Esophagus muscularis mucosa (tissue), 4 donors: Measurements from ENCODE around the gene TAF11L3. TPM values are rescaled to one million over a fixed set of nuclear protein-coding genes. Genes with fewer than 3 reads are reported as not detected.
"Not testable (repeated sequence)": the region's sequence is repeated elsewhere in the genome, so short reads cannot be mapped to it uniquely, and the experiment has no call there.

Experiments used
- DNase-seq: peaks from one replicate; pipeline ENCODE4 v3.0.0-alpha.2; 2017; ENCODE audit errors: extremely low spot score
- H3K27ac ChIP-seq, 4 donors: fragments of 200-600 bp; sonication (generic); replicated peaks in 1 of 4; 1 replicate in 3 of 4; 2 replicates in 1 of 4; pipeline ENCODE4 v1.5.1; 2016 to 2019; ENCODE audit warnings: mild to moderate bottlenecking in 1 of 4
- H3K27me3 ChIP-seq, 4 donors: fragments of 200-600 bp; sonication (generic); one replicate each; pipeline versions ENCODE4 v1.5.1 to v1.6.0; 2016 to 2019
- H3K36me3 ChIP-seq, 4 donors: fragments of 200-600 bp; sonication (generic); one replicate each; pipeline ENCODE4 v1.5.1; 2016 to 2019
- H3K4me1 ChIP-seq, 4 donors: fragments of 200-600 bp; sonication (generic); one replicate each; pipeline ENCODE4 v1.5.1; 2016 to 2019
- H3K4me3 ChIP-seq, 4 donors: fragments of 200-600 bp; sonication (generic); 1 replicate in 2 of 4; 2 replicates in 2 of 4; pipeline ENCODE4 v1.5.1; 2016 to 2019; ENCODE audit warnings: mild to moderate bottlenecking in 4 of 4, moderate library complexity in 1 of 4
- H3K9me3 ChIP-seq, 4 donors: fragments of 200-600 bp; sonication (generic); 1 replicate in 3 of 4; 2 replicates in 1 of 4; pipeline ENCODE4 v1.5.1; 2016 to 2019
- EP300 ChIP-seq: sonication (generic); formaldehyde crosslinking; IDR thresholded peaks from one replicate; pipeline ENCODE4 v1.6.1; 2017; ENCODE audit warnings: antibody characterized with exemption
- POLR2A ChIP-seq: fragments of 450-650 bp; IDR thresholded peaks from one replicate; pipeline ENCODE4 v1.6.1; 2017; ENCODE audit warnings: antibody characterized with exemption, moderate library complexity, mild to moderate bottlenecking, low read depth
- POLR2AphosphoS5 ChIP-seq, 2 donors: sonication (generic); formaldehyde crosslinking; IDR thresholded peaks; one replicate each; pipeline ENCODE4 v1.6.1; 2017; ENCODE audit warnings: antibody characterized with exemption in 2 of 2
- WGBS: methylation state at CpG from one replicate; pipeline ENCODE4 v1.1.5; 2018; 5-methylcytosine and 5-hydroxymethylcytosine counted together
- intact Hi-C: fragments of 100-400 bp; cut with DNase I; formaldehyde crosslinking; loops from one replicate; pipeline ENCODE4 v1.15.1; 2023
- small RNA-seq, 3 donors: library from RNA; depleted of rRNA; stranded (forward); fragments of <200 nt; gene quantifications; one replicate each; pipeline ENCODE3, GENCODE V24; 2016
- total RNA-seq, 4 donors: library from RNA; depleted of rRNA; stranded (reverse); fragments of >200 nt; gene quantifications; one replicate each; pipeline versions ENCODE4 v1.1.0 to v1.2.1, GENCODE V29; 2016
- TF ChIP-seq, protein P1 (sequence below), 3 experiments: fragments of 200-600 bp in 2 of 3; fragments of 450-650 bp in 1 of 3; sonication (generic) in 2 of 3; IDR thresholded peaks; one replicate each; pipeline ENCODE4 v1.5.1; 2017 to 2019; ENCODE audit warnings: antibody characterized with exemption in 3 of 3, mild to moderate bottlenecking in 2 of 3, moderate library complexity in 1 of 3

TAF11L3 gene
- total RNA-seq, 4 donors from 2014 or later = not detected

DNA sequence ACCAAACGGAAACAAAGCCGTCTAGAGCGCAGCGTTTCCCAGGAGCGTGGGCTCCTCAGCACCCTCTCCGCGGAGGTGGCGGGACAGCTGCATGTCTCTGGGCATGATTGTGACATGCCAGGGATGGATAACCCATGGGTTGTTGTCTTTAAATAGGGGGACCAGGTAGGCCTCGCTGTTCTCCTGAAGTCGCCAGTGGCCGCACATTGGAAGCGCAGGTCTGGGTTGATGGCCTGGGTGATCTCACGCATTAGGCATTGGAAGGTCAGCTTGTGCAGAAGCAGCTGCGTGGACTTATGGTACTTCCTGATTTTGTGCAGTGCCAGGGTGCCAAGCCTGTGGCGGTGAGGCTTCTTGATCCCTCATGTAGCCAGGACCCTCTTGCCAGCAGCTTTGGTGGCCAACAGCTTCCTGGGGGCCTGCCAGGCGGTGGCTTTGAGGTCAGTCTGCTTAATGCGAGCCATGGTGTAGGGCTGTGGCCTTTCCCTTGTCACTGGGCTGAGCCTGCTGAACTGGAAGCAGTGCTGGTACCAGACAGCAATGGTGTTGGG lies 6.3 kb upstream of the TAF11L3 start:
- H3K4me3 ChIP-seq = no peak overlapping the region
- 94% methylated on average over 11 of the region's 17 CpGs for WGBS
- no peaks in the 10 kb centered on the region for H3K4me1 ChIP-seq
- no peaks in the 10 kb centered on the region for H3K27me3 ChIP-seq
- TF ChIP-seq POLR2AphosphoS5 (IDR thresholded peaks at IDR 0.05) (no peak), EP300 (no peak), POLR2A (no peak)
- TF ChIP-seq, protein P1, sequence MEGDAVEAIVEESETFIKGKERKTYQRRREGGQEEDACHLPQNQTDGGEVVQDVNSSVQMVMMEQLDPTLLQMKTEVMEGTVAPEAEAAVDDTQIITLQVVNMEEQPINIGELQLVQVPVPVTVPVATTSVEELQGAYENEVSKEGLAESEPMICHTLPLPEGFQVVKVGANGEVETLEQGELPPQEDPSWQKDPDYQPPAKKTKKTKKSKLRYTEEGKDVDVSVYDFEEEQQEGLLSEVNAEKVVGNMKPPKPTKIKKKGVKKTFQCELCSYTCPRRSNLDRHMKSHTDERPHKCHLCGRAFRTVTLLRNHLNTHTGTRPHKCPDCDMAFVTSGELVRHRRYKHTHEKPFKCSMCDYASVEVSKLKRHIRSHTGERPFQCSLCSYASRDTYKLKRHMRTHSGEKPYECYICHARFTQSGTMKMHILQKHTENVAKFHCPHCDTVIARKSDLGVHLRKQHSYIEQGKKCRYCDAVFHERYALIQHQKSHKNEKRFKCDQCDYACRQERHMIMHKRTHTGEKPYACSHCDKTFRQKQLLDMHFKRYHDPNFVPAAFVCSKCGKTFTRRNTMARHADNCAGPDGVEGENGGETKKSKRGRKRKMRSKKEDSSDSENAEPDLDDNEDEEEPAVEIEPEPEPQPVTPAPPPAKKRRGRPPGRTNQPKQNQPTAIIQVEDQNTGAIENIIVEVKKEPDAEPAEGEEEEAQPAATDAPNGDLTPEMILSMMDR (IDR thresholded peaks at IDR 0.05) = no peak
- intact Hi-C loops = no loop called here
- H3K9me3 ChIP-seq = no peaks in the 10 kb centered on the region
- DNase-seq = no peak
- H3K27ac ChIP-seq = no peak overlapping the region
- H3K36me3 ChIP-seq = no peaks in the 10 kb centered on the region

DNA sequence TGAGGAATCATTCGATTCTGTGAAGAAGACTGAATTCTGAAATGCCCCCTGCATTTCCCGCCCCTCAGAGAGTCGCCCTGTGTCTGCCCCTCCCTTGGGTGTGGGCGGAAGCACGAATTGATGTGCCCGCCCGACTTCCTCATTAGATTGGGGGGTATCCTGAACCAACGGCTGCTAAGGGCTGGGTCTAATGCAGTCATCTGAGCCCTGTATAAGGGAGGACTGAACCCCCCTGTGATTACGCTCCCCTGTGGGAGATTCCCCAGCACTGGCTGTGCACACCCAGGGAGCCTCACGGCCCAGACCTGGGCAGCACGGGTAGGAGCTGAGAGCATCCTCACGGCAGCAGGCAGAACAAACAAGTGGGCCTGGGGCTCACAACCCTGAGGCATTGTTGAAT lies 641 bp upstream of the TAF11L3 start:
- H3K27me3 ChIP-seq, DNase-seq, H3K4me1 ChIP-seq, H3K4me3 ChIP-seq, intact Hi-C loops, H3K9me3 ChIP-seq, H3K36me3 ChIP-seq, H3K27ac ChIP-seq: not testable (repeated sequence)
- WGBS = 90% methylated on average over 11 of the region's 12 CpGs

DNA sequence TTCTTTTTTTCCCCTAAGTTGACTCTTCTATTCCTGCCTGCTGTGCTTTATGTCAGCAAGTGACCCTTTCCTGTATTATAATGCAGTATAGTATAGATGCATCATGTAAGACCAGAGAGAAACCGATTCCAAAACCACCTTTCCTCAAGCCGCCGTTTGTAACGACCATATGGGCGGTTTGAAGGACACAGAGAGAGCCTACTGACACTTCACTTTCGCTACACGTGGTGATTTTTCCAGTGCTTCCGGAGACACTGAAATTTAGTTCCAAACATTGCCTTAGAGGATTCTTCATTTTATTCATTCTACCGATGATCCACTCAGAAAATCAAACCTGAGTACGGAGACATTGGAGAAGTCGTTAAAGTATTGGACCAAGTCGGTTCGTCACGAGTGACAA lies 1.3 kb downstream of the TAF11L3 start:
- WGBS = 87% methylated on average over 9 of the region's 14 CpGs
- H3K4me3 ChIP-seq, H3K27me3 ChIP-seq, H3K27ac ChIP-seq, H3K9me3 ChIP-seq, H3K4me1 ChIP-seq, H3K36me3 ChIP-seq, intact Hi-C loops, DNase-seq: not testable (repeated sequence)

- H3K4me3 ChIP-seq, intact Hi-C loops, H3K4me1 ChIP-seq, H3K9me3 ChIP-seq, H3K27ac ChIP-seq, H3K36me3 ChIP-seq, H3K27me3 ChIP-seq, DNase-seq: not testable (repeated sequence)
- whole genome bisulfite sequencing = no CpG with 5 or more reads among the region's 15 CpGs
Measured at GRCh38 chr5:17521501-17521900, 3.3 kb downstream of the TAF11L3 start, which contains the start of gene TAF11L4. TAF11L4 (plus strand) TSS chr5:17521801.

DNA sequence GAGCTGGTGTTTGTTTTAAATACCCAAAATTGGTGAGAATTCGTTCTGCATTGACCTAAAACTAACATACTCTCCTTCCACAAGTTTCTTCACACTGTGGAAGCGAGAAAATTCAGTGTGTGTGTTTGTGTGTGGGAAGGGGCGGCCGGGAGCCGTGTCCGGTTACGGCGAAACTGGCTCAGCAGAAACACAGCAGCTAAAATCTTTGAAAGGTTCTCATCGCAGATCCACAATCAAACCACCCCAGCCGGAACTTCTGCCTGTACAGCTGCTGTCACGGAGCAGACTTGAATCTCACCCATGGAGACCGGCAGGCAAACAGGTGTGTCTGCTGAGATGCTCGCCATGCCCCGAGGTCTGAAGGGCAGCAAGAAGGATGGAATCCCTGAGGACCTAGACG lies 6.8 kb downstream of the TAF11L3 start, which contains the start of gene TAF11L5:
Gene TAF11L5 (plus strand): TSS at position 301 of the 400 bp plus-strand sequence.
- WGBS = no CpG with 5 or more reads among the region's 15 CpGs
- intact Hi-C loops, DNase-seq, H3K36me3 ChIP-seq, H3K4me3 ChIP-seq, H3K4me1 ChIP-seq, H3K27ac ChIP-seq, H3K27me3 ChIP-seq, H3K9me3 ChIP-seq: not testable (repeated sequence)

DNA sequence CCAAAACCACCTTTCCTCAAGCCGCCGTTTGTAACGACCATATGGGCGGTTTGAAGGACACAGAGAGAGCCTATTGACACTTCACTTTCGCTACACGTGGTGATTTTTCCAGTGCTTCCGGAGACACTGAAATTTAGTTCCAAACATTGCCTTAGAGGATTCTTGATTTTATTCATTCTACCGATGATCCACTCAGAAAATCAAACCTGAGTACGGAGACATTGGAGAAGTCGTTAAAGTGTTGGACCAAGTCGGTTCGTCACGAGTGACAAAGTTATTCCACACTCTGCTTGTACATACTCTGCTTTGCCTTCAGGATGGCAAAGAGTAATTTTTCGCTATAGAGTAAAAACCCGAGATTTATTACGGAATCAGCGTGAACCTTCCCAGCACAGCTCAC lies 8.3 kb downstream of the TAF11L3 start:
- intact Hi-C loops, H3K27ac ChIP-seq, DNase-seq, H3K4me1 ChIP-seq, H3K9me3 ChIP-seq, H3K36me3 ChIP-seq, H3K27me3 ChIP-seq, H3K4me3 ChIP-seq: not testable (repeated sequence)
- WGBS = 88% methylated on average over 13 of the region's 17 CpGs

DNA sequence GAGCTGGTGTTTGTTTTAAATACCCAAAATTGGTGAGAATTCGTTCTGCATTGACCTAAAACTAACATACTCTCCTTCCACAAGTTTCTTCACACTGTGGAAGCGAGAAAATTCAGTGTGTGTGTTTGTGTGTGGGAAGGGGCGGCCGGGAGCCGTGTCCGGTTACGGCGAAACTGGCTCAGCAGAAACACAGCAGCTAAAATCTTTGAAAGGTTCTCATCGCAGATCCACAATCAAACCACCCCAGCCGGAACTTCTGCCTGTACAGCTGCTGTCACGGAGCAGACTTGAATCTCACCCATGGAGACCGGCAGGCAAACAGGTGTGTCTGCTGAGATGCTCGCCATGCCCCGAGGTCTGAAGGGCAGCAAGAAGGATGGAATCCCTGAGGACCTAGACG lies 10.2 kb downstream of the TAF11L3 start, which contains the start of gene TAF11L6:
Gene TAF11L6 (plus strand): TSS at position 301 of the 400 bp plus-strand sequence.
- H3K36me3 ChIP-seq, H3K4me1 ChIP-seq, intact Hi-C loops, H3K4me3 ChIP-seq, DNase-seq, H3K9me3 ChIP-seq, H3K27me3 ChIP-seq, H3K27ac ChIP-seq: not testable (repeated sequence)
- WGBS = no CpG with 5 or more reads among the region's 15 CpGs

Small RNAs within 50 kb of the gene (small RNA-seq; reads per million reads assigned to genes)
- 0 reads per million in 3 donors for gene AC106774.3

Other genes with a start within 250 kb of the TAF11L3 start
- not detected for gene TAF11L2, start 20.1 kb upstream of the TAF11L3 start, total RNA-seq
- gene TAF11L4, start 3.4 kb downstream of the TAF11L3 start, total RNA-seq = not detected
- gene TAF11L5, start 6.9 kb downstream of the TAF11L3 start, total RNA-seq = not detected
- not detected for gene TAF11L6, start 10.3 kb downstream of the TAF11L3 start, total RNA-seq
- gene TAF11L7, start 67.4 kb downstream of the TAF11L3 start, total RNA-seq = not detected
- not detected for gene TAF11L8, start 72.6 kb downstream of the TAF11L3 start, total RNA-seq
- not detected for gene TAF11L9, start 76.0 kb downstream of the TAF11L3 start, total RNA-seq
- gene TAF11L10, start 79.5 kb downstream of the TAF11L3 start, total RNA-seq = not detected
- not detected for gene TAF11L11, start 85.8 kb downstream of the TAF11L3 start, total RNA-seq
- not detected for gene TAF11L12, start 92.0 kb downstream of the TAF11L3 start, total RNA-seq
- gene TAF11L13, start 113.7 kb downstream of the TAF11L3 start, total RNA-seq = not detected
- gene TAF11L14, start 116.1 kb downstream of the TAF11L3 start, total RNA-seq = not detected